HG03575 (cell line): ENCODE data around the gene FAM151B.
"Not testable (repeated sequence)": the region's sequence is repeated elsewhere in the genome, so short reads cannot be mapped to it uniquely, and the experiment has no call there.

ENCODE experiments used
- ATAC-seq: cut with Tn5 transposase; IDR thresholded peaks from one replicate; pipeline ENCODE4 v1.9.1; 2021; ENCODE audit not compliant: unreplicated experiment, insufficient number of reproducible peaks, low FRiP score; ENCODE audit errors: extremely low read depth

The FAM151B gene

DNA sequence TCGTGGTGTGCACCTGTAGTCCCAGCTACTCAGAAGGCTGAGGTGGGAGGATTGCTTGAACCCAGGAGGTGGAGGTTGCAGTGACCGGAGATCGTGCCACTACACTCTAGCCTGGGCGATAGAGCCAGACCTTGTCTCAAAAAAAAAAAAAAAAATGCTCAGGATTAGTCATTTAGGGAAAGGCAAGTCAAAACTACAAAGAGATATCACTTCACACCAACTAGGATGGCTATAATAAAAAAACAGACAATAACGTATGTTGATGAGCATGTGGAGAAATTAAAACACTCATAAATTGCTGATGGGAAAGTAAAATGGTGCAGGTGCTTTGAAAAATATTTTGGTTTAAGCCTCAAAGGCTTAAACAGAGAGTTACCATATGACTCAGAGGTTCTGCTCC, 88.5 kb downstream of the FAM151B start:
- ATAC-seq, result no peak

DNA sequence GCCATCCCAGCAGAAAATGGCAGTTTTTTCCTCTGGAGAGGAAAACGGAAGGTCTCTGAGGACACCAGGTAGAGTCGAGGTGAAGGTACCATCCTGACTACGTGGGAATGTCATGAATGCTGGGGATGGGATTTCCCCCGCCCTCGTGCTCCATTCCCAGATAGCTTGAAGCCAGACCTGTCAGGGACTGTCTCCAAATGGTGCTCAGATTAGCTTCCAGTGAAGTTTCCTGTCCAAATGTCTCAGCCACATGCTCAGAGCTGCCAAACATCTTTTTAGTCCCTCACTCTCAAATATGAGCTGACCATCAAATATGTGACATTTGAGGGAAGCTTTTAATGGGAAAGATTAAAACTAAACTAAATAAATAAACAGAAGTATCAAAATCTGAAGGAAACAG, 89.8 kb downstream of the FAM151B start:
- no peak for ATAC-seq

GRCh38 chr5:80579050-80579449, 91.2 kb downstream of the FAM151B start:
- no peak for ATAC-seq

- not testable (repeated sequence) for ATAC-seq
These were observed 92.4 kb downstream of the FAM151B start for GRCh38 chr5:80580291-80580690.

DNA sequence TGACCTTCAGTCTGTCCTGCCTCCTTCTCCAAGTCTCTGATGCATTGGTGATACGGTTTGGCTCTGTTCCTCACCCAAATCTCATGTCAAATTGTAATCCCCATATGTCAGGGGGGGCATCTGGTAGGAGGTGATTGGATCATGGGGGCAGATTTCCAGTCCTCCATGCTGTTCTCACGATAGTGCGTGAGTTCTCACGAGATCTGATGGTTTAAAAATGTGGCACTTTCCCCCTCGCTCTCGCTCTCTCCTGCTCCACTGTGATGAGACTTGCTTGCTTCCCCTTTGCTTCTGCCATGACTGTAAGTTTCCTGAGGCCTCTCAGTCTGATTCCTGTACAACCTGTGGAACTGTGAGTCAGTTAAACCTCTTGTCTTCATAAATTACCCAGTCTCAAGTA, 96.9 kb downstream of the FAM151B start:
- ATAC-seq, result no peak

- no peak for ATAC-seq
These were observed 101.1 kb downstream of the FAM151B start for GRCh38 chr5:80588858-80589540.

GRCh38 chr5:80590766-80591165, 102.9 kb downstream of the FAM151B start:
- ATAC-seq, result no peak

DNA sequence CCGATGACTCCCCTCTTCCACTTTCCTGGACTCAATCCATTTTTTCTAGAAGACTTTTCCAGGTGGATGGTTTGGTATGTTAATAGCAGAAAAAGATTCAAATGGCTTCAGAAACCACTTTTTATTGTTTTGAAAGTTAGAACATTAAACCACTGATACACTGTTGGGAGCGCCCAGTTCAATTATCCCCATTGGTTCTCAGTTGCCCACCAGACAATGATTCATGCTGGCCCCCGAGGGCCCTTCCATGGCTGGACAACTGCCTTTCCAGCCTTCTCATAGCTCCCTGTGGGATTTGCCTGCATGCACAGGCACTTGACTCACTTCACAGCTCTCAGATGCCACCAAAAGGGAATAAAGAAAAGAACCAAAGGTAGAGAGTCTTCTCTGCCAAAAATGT, 103.5 kb downstream of the FAM151B start:
- ATAC-seq, result no peak

DNA sequence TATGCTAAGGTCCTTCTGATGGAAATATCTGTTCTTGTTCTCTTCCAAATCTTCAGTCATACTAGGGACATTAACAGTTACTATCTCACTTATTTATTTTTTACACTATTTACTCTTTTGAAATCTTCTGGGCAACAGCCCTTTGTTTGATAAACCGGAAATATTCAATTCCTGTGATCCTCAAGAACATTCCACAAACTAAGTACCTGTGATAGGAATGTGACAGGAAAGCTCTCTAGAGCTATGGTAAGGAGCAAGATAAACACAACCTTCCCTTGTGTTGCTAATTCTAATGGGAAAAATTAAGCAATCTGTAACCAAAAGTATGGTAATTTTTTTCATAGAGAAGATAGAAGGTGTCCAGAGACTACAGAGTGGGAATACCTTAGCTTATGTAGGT, 104.2 kb downstream of the FAM151B start:
- ATAC-seq, result no peak
